Stimulated activated CD8-positive, alpha-beta memory T cell treated with anti-CD3 and anti-CD28 coated beads, Interleukin-2, amount 100 ng/mL, for 48 hours (primary cell): Measurements from ENCODE around the gene HSF5.
"Not testable (repeated sequence)": the region's sequence is repeated elsewhere in the genome, so short reads cannot be mapped to it uniquely, and the experiment has no call there.

ENCODE experiments used
- DNase-seq, 2 donors: peaks; one replicate each; pipeline ENCODE4 v3.0.0-alpha.2; 2020; ENCODE audit warnings: low read depth in 2 of 2

HSF5 gene

DNA sequence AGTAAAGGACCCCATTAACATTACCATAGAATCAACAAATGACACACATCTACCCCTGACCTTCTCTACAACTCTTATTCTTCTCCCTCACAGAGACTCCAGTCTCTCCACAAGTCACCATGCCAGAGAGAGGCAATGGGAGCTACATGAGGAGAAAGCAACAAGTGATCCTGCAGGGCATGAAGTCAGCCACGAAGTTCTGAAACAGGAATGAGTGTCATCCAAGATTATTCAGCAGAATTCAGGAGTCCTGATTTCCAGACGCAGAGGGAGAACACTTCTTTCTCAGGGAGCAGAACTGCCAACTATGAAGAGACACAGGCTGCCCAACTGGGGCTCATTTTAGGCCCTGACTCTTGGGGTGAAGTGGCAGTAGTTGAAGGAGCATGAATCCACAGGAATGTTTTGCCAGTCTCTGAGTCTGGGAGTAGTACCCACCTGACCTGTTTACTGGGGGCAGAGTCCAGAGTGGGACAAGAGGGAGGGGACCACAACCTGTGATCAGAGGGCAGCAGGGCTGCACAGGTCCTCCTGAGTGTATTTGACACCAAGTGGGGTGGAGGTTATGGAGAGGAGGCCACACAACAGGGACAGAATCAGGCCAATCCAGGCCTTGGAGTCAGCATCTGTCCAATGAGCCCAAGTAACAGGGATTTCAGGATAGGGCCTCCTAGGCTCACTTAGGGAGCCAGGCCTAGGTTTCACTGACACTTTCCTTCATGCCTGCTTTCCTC is 28.6 kb upstream of the HSF5 start:
- DNase-seq: no peak

DNA sequence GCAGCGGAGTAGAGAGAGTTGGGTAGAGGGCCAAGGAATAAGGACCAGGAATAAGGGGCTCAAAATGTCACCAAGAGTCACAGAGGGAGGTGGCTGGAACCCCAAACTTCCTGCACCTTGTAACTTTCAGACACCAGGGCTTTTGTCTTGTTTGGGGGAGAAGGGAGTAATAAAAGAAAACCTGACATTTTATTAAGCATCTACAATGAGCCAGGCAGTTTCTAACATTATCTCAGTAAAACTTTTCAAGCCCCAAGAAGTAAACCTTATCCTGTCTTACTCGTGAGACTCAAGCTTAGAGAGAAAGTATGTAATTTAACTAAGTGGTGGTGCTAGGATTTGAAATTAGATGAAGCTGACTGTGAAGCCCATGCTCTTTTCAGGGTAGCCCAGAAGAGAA is 27.1 kb upstream of the HSF5 start:
- DNase-seq: no peak

DNA sequence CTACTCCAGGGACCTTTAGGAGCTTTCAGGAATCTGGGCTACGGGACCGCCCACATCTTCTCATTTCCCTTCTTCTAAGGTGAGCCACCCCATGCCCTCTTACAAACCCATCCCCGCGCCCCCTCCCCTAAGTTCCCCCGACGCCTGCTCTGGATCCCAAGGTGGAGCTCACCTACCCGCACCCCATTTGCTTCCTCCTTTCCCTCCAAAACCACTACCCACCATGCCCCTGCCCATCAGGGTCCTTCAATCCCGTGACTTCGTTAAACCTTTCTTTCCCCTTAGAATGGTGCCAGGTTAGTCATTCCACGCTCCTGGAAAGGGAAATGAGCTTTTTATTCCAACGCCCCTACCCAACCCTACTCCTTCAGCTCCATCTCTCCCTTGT is 26.6 kb upstream of the HSF5 start:
- no peak for DNase-seq

DNA sequence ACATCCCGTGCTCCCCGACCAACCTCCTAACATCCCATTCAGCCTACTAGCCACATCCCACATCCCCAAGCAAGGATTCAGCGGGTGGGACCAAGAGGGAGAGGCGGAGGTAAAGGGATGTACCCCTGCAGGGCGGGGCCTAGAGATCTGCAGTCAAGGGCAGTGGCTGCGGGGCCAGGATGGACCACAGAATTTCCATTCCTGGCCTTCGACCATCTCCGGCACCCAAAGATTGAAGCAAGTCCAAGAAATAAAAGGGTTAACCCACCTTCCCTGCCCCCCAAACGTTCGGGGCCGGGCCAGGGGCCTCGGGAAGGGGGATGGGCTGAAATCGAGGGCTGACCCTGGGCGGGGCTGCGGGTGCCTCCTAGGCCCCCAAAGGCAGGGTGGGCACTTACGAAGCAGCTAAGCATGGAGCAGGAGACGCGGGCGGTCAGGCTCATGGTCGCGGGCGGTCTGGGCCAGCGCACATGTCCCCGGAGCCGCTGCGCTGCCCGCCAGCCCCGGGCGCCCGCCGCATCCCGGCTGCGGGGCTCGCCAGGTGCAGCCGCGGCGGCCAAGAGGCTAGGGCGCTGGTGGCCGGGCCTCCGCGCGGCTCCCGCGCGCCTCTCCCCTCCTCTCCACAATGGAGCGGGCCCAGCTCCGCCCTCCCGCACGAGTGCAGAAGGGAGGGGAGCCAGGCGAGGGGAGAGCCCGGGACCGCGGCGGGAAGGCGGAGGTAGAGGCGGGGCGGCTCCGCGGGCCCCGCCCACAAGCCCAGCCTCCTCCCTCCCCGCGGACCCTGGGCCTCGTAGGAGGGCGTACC is 26.0 kb upstream of the HSF5 start, which contains the start of gene MTMR4:
Gene MTMR4, minus strand, starts transcription at position 674 of the 805 bp plus-strand sequence. Its CDS starts 231 bp downstream, at position 443.
- DNase-seq: peak; percentile 61 to 67

DNA sequence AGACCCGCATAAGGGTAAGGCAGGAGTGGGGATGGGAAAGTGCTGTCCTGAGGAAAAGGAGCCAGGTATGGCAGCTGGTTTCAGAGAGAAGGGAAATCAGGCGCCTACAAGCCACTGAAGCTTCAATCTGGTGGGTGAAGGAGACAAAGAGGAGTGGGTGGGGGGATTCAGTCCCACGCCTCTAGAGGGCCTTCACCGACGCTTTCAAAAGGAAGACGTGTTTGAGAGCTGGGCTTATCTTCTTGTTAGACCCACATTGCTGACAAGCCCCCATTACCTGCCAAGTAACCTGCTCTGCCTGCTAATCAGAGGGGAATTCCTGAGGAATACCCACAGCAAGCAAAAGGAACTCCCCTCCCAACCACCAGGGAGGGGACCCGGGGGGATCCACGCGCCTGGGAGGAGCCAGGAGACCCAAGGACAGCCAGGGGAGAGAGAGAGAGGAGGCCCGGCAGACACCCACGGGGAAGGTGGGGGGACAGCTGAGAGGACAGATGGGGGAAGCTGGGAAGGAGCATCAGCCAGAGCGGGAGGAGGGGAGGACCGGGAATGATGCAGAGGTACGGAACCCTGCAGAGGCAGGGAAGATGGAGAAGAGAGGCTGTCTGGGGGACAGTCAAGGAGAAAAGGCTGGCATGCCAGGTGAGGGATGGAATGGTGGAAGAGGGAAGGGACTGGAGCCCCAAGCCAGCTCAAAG is 25.2 kb upstream of the HSF5 start:
- DNase-seq: peak in 1 of 2 donors; percentile 43

DNA sequence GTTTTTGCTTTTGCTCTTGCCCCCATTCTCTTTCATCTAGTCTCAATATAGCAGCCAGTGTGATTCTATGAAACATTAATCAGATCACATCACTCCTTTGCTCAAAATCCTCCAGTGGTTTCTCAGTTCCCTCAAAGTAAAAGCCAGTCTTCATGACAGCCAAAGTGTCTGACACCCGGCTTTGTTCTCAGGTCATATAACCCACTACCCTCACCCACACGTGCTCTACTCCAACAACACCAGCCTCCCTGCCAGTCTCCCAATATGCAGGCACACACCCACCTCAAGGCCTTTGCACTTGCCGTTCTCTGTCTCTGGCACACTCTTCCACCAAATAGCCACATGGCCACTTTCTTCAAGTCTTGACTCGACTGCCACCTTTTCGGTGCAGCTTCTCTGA is 21.9 kb upstream of the HSF5 start:
- no peak for DNase-seq

DNA sequence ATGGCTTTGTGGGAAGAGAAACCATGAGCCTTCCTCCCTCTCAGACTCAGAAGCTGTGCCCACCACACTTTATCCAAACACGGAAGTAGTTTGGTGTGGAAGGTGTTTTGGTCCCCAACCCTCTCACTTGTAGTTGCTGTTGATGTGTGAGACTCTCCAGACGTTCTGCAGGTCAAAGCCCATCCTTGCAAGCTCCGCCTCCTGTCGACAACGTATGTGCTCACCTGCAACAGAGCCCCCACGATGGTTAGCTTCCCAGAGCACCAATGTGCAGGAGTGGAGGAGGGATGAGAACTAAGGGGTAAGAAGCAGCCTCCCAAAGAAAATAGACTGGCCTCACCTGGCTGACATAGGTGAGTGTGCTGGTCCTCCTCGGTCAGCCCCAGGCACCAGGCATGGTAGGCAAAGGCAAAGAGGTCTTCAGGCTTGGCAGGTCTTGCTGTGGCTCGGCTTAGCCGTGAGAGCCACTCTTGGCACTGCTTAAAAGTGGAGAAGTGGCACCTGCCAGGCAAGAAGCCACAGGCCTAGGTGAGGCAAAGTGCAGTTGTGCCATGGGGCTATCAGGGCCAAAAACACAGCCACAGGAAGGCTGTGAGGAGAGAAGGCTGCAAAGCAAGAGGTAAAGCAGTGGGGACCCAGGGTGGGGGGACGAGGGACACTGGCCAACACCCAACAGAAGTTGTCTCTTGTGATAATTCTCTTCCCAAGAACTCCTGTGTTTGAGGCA is 20.3 kb upstream of the HSF5 start:
- DNase-seq: no peak

DNA sequence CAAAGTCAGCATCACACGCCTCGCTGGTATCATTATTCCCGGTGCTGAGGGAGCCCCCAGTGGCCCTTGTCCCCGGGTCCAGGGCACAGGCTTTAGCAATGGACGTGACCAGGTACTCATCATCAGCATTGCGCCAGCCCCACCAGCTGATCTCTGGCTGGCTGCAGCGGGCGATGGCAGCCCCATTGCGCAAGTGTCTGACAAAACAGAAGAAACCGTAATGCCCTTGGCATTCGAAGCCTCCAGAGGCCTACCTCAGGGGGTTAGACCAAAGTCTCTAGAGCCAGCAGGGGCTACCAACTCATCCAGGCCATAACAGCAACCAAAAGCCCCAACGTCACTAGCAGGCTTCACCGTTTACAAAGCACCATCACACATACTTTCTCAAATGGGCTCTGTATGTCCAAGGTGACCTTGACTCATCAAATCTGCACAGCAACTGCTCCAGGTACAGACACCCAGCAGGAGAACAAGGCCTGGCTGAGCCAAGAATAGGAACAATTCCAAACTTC is 19.0 kb upstream of the HSF5 start:
- DNase-seq: no peak

DNA sequence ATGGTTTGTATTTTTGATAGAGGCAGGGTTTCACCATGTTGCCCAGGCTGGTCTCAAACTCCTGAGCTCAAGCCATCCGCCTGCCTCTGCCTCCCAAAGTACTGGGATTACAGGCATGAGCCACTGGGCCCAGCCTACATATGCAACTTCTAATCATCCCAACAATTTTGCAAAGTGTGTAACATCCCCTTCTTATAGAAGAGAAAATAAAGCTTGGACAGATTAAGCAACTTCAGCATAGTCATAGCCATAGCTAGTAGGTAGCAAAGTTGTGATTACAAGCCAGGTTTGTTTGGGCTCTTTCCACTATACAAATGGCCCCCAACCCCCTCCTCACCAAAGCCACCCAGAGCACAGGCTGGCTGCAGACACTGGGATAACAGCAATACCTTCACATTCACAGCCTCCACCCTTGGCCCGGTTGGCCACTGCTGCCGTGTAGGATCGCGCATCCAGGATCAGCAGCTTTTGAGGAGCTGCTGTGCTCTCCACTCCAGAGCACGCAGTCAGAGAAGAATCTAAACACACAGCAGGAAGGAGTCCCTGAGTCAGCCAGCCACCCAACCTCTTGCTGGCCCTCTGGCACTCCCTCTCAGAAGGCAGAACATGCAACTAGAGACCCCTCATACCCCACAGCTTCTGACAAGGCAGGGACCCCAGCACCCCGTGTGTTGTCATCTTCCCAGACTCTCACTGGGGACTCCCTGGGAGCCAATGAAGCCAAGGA is 18.3 kb upstream of the HSF5 start:
- DNase-seq: no peak

DNA sequence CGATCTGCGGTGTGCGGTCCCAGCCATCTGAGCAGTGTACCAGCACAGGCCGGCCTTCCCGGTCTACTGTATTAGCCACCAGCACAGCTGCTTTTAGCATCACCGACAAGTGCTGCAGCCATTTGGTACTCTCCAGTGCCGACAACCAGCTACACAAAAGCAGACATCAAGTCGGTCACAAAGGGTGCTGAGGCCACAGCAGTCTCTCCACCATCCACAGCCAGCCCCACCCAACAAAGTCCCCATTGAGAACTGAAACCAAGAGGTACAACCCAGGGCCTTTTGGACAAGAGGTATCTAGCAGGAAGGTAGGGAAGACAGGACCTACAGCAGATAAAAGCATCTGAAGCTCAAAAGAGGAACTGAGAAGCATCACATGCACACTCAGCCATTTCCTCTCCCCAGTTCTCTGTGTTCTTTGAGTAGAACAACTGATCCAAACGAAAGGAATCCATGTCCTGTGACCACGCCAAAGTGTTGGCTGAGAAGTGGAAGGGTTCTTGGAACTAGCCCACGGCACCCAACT is 16.7 kb upstream of the HSF5 start:
- DNase-seq: no peak

DNA sequence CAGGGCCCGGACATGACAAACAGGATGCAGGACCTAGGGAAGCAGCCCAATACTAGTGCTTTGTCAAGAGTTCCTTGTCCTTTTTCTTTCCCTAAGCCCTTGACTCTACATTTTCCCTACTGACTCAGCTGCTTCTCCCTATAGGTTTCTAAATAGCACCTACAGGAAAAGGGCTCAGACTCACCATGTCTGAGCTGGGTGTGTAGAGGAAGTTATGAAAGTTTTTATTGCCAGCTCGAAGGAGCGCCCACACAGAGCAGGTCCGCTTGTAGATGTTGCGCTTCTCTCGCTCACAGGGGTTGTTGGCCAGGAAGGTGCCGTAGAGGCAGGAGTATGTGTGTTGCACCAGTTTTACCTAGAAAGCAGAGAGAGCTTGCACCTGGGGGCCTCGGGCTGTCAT is 15.7 kb upstream of the HSF5 start:
- DNase-seq: no peak

DNA sequence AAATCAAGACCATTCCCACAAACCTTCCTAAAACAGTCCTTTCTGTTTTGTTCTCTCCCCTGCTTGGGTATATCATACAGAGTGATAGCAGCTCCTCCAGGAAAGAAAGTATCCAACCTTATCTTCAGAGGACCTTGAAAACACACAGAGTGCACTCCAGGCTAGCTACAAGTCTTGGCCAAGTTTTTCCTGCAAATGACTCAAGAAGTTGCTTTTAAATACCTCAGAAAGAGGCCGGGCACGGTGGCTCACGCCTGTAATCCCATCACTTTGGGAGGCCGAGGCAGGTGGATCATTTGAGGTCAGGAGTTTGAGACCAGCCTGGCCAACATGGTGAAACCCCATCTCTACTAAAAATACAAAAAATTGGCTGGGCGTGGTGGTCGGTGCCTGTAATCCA is 14.9 kb upstream of the HSF5 start:
- not testable (repeated sequence) for DNase-seq

DNA sequence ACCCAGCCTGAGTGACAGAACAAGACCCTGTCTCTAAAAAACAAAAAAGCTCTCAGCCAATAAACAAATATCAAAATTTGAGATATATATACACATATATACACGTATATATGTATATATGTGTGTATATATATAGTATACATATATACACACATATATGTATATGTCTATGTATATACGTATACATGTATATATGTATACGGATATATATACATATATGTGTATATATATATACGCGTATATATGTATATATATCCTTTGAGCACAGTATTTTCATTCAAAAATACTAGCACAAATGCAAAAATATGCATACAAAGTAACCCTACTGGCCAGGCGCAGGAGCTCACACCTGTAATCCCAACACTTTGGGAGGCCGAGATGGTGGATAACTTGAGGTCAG is 13.2 kb upstream of the HSF5 start:
- DNase-seq: no peak

DNA sequence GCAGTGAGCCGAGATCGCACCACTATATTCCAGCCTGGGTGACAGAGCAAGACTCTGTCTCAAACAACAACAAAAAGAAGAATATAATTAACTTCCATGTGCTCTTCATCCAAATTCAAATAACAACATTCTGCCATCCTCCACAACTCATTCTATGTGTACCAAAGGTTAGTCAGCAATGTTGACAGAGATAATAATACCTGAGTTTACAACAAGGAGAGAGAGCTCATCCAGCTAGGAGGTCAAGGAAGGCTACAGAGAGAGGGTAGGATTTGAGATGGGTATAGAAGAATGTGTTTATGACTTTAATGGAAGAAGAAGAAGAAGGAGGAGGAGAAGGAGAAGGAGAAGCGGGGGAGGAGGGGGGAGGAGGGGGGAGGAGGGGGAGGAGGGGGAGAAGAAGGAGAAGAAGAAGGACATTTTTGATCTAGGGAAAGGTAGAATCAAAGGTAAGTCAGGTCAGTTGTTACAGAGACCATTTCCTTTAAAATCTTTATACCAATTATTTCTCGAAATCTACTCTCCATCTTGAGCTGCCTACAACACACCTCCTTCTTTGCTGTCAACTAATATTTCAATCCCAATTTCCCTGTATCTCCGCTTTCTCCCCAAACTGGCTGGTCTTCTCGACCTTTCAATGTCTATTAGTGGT is 10.1 kb upstream of the HSF5 start:
- no peak for DNase-seq

DNA sequence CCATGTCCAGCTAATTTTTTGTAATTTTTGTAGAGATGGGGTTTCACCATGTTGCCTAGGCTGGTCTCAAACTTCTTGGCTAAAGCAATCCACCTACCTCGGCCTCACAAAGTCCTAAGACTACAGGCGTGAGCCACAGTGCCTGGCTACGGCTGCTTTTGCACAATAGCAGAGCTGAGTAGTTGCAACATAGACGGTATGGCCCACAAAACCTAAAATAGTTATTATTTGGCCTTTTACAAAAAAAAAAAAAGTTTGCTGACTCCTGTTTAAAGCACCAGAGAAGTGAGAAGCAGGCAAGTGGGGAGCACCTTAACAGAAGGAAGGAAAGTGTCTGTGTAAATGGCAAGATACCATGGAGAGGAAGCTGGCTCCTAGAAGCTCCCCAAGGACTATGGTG is 5.3 kb upstream of the HSF5 start:
- no peak for DNase-seq

DNA sequence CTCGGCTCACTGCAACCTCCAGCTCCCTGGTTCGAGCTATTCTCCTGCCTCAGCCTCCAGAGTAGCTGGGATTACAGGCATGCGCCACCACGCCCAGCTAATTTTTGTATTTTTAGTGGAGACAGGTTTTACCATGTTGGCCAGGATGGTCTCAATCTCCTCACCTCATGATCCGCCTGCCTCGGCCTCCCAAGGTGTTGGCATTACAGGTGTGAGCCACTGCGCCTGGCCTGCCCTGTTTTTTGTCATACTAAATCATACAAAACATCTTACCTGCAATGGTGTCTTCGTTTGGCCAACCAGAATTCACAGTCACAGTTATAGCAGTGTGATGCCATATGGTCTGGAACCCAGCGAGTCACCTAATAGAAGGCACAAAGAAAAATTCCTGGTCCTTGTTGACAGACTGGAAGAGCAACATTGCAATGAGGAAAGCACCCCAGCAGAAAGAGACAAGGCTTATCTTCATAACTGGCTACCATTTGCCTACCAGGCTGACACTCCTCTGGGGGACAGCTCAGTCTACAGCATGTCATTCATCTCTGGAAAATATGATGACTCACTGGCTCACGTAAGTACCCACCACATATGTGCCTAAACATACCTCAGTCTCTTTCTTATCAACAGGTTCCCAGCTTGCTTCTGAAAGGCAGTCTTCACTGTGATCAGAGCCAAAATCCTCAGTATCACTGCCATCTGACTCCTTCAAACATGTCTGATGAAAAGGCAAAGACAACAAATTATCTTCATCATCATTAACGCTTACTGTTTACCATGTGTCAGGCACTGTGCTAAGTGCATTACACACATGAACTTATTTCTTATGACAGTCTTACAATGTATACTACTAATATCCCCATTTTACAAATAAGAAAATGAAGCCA is 4.3 kb upstream of the HSF5 start:
- DNase-seq: no peak

DNA sequence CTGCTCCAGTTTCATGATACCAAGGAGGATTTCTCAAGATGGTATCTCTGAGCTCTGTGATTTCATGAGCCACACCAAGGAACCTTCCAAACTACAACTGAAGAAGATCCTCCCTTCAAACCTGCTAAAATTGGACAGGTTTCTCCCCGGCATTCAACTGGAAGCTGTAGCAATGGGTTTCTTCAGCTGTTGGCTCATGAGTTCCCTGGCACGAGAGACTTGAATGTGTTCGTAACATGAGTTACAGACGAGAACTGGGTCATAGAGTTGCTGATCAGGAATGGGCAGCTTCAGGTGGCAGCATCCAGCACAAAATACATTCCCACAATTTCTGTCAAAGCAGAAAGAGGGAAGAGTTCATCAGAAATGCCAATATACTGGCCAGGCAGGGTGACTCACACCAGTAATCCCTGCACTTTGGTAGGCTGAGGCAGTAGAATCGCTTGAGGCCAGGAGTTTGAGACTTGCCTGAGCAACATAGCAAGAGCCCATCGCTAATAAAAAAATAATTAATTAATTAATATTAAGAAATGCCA is 3.4 kb upstream of the HSF5 start:
- DNase-seq: no peak

DNA sequence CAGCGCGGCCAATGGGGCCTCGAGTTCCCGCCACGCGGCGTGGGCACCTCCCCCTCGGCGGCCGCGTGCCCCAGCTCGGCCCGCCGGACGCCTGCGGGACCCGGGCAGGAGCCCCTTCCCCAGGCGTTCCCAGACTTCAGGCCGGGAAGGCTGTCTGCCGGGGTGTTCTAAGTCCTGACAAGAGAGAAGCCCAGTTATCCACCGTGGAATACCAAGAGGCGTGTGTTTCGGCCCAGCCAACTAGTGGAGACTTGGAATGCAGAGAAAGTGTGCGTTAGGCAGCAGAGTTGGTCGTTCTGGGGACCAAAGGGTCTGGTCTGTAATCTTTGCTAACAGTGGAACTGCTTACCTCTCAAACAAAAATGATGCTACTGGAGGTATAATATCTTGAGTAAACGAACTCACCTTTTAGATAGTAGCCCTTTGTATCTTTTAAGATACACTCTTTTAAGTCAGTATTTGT is 251 bp upstream of the HSF5 start:
- DNase-seq: no peak

DNA sequence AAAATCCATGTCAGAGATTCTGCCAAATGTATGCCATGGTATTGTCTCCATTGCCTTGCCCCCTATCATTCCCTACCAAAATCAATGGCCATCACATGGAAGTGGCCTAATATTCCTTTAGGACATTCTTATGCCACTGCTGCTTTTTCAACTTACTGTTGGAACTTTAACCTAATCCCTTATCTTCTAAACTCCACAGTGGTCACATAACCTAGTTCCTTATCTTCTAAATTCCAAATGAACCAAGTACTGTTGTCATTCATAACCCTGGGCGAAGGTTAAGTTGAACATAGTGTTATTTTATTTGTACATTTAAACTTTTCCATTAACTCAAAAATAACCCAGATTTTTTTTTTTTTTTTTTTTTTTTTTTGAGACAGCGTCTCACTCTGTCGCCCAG is 3.6 kb downstream of the HSF5 start:
- DNase-seq: no peak
